HG03342 (cell line): ENCODE results near the gene KAZN.

ENCODE experiments used
- ATAC-seq: cut with Tn5 transposase; IDR thresholded peaks from one replicate; pipeline ENCODE4 v1.9.1; 2021; ENCODE audit warnings: mild to moderate bottlenecking, moderate library complexity; ENCODE audit not compliant: unreplicated experiment

The KAZN gene

DNA sequence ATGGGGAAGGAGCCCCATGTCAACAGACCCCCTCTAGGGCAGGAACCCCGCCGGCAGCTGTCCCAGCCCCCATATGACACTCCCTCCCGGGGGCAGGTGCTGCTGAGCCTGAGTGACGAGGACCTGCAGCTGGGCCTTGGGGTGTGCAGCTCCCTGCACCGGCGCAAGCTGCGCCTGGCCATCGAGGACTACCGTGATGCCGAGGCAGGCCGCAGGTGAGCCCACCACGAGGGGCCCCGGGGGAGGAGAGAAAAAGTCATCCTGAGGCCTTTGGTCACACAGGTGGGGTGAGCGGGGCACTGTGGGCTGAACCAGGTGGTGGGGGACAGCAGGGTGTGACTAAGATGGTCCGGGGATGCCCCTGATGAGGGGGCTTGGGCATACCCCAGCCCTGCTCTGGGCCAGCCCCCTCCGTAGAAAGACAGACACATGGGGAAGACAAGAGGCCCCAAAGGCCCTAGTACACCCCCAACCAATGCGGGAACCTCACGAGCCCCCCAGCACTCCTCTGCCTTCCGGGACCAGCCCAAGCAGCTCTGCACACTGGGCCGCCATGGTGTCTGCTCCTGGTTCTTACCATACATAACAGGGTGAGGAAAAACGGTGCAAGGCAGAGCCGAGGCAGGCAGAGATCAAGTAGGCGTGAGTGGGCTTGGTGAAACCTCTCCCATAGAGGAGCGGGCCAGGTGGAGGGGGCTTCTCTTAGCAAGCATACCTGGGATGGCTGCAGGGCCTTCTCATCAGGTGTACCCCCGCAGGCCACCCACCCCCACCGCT lies 496.4 kb downstream of the KAZN start:
- no peak for ATAC-seq

DNA sequence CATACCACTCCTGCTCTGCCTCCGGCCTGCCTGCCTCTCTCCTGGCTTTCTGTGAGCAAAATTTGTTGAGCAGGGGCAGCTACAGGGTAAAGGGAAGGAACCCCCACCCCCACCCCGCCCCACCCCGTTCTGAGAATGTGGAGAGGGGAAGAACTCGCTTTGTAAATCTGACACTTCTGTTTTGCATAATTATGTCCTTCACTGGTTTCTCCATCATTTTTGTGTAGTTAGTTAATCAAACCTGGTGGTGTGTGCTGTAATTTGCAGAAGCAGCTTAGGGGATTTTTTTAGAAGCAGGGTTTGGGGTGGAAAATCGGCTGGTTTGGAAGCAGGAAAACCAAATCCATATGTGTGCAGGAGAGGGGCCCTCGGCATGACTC lies 497.0 kb downstream of the KAZN start:
- no peak for ATAC-seq

GRCh38 chr1:15096293-15096692 lies 497.8 kb downstream of the KAZN start:
- no peak for ATAC-seq

DNA sequence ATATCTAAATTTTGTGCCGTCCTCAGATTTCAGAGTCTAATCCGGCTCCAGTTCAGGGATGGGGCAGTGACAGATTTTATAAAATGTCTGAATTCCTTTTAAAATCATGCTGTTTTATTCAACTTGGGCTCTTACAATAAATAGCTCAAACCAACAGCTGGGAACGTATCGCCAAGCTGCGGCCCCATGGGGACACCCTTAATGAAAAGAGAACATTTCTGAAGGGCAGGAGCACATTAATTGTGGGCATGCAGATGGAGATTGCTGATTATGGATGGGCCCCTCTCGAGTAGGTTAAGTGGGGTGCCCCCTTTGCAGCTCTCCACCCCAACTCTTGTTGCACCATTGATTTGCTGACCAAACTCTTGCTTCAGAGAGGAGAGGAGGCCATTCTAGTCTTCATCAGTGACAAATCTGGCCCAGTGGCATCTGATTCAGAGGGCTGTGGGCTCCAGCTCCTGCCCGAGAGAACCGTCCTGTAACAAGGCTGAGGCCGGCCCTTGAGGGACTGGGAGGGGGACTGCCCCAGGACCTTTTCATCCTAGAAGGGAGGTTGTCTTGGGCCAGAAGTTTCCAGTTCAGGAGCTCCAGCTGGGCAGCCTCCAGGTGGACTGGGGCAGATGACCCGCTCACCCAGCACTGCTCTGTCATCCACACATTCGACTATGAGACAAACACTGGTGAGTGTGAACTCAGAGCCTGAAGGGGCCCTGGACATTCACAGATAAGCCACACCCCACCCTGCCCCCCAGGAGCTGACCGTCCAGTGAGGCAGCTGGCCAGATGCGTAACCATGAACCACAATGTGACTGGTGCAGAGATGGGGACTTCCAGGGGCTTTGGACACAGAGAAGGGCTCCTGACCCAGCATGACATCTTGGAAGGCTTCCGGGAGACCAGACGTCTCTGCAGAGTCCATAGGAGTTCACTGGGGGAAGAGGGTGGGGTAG lies 500.0 kb downstream of the KAZN start:
- no peak for ATAC-seq

DNA sequence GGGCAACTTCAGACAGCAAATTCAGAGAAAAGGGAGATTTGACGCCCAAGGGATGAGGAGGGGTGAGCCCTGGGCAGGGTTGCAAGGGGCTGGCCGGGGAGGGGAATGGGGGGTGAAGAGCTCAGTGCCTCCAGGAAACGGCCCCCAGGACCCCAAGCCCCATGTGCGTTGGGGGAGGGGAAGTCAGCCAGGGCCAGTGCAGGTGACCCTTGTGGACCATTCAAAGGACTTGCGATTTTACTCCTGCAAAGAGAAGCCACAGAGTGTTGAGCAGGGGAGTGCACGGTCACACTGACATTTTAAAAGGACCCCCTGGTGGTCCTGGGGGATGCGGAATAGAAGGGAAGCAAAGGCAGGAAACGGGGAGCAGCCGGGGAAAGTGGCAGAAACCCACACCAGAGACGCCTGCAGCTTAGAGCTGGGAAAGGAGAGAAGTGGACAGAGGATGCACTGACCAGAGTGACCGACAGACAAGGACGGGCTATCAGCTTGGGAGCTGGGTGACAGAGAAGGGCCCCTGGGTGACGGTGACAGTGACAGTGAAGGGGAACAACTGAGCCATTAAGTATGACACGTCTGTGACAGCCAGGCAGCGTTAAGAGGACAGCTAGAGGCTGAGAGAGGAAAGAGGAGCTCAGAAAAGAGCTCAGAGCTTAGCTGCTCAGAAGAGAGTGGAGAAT lies 501.1 kb downstream of the KAZN start:
- ATAC-seq, result no peak

DNA sequence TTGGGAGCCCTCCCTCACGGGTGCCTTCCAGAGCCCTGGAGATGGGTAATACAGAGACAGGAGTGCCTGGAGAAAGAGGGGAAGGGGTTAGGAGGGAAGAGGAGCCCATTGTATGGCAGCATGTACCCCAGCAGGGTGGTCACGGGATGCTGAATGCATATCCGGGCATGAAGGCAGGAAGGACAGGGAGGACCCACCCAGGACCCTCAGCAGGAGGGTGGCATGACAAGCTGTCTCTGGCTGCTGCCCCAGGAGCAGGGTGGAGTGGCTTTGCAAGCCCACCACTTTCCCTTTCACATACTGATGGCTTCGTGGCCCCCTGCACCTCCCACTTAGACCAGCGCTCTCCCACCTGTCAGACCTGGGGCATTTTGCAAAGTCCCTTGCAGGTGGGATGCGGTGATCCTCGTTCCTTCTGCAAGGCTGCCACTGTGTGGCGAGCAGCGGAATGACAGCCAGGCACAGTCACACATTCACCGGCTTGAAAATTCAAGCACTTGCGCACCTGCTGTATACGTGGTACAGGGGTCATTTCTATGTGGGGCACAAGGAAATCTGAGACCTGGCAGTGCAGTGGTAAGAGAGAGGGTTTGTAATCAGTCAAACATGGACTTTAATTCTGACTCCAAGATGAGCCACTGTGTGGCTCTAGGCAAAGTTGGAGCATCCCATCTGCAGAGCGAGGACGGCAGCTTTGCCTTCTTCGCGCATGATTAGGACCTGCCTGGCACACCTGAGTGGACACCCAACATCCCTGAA lies 501.8 kb downstream of the KAZN start:
- ATAC-seq, result no peak

DNA sequence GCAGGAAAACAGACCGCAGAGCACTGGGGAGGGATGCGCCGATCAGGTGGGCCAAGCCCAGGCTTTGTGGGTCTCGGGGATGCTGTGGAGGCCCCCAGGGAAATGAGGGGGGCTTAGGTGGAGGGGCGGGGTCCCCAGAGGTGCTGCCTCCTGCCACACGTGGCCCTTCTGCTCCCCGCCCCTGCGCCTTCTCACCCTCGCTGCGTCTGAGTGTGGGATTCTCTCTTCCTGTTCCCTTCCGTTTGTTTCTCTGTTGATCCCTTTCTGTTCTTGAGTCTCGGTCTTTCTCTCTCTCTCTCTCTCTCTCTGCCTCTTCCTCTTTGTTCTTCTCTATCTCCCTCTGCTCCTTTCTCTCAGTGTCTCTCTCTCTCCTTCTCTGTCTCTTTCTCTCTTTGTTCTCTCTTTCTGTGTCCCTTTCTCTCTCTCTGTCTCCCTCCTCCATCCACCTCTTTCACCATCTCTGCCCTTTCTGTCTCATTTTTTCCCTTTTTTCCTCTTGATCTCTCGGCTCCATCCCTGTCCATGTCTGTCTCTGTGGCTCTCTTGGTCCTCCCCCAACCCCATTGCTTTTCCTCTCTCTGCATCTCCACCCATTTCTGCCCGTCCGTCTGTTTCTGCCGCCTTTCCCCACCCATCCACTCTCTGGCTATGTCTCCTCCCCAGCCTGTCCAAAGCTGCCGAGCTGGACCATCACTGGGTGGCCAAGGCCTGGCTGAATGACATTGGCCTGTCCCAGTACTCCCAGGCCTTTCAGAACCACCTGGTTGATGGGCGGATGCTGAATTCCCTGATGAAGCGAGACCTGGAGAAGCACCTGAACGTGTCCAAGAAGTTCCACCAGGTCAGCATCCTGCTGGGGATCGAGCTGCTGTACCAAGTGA lies 502.6 kb downstream of the KAZN start:
- no peak for ATAC-seq

DNA sequence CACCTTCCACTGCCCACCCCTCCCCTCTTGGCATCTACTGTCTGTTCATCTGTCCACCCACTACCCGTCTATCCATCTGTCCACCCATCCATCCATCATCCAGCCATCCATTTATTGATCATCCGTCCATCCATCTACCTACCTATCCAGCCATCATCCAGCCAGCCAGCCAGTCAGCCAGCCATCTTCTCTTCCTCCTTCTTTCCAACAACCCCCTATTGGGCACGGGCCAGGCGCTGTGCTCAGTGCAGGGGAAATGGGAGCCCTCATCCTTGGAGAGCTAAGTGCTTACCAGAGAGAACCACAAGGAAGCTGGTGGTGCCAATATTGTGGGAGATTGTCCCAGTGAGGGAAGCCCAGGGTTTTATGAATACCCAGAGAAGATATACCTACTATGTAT lies 503.3 kb downstream of the KAZN start:
- ATAC-seq, result no peak

DNA sequence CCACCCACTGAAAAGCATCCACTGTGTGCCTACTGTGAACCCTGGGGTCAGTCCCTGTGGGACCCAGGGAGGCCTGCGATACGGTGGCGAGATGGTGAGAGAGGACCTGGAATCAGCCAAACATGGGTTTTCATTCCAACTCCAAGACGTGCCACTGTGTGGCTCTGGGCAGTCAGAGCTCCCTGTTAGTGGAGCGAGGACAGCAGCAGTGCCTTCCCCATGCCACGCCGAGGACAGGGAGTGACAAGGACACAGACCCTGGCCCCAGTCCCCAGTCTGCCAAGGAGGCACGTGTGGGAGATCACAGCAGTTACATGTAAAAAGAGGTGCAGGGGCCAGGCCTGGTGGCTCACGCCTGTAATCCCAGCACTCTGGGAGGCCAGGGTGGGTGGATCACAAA lies 504.2 kb downstream of the KAZN start:
- ATAC-seq, result no peak

- no peak for ATAC-seq
These were observed 504.7 kb downstream of the KAZN start for GRCh38 chr1:15103211-15103610.

DNA sequence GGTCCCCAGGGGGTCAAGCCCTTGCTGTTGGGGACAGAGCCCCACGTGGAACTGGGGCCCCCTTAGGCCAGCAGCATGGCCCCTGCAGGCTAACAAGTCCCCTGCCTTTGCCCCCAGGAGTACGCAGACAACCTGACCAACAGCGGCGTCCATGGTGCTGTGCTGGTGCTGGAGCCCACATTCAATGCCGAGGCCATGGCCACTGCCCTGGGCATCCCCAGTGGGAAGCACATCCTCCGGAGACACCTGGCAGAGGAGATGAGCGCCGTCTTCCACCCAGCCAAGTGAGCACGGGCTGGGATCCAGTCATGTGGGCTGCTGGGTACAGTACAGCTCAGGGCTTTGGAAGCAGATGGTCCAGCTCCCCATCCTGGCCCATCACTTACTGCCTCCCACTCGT lies 505.4 kb downstream of the KAZN start:
- ATAC-seq, result no peak

- ATAC-seq, result no peak
These were observed 506.3 kb downstream of the KAZN start for GRCh38 chr1:15104768-15105167.

DNA sequence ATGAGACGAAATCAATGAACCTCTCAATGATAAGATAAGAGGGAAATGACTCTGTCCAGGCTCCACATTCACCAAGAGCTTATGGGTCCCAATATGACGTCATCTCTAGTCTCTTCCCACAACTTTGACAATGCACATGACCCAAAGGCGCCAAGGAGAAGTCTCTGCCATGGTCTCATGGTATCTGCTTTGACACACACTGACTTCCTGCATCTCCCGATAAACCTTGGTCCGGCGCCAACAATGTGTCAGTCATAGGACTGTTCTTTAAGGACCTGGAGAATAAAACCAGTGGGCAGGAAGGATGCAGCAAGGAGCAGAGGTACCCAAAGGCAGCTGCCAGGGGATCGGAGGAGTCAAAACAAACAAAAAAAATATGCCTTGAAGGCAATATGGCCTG lies 508.1 kb downstream of the KAZN start:
- ATAC-seq, result no peak

- ATAC-seq, result no peak
These were observed 508.7 kb downstream of the KAZN start for GRCh38 chr1:15107058-15107687.

- no peak for ATAC-seq
These were observed 509.4 kb downstream of the KAZN start for GRCh38 chr1:15107911-15108310.

- ATAC-seq, result no peak
These were observed 511.8 kb downstream of the KAZN start for GRCh38 chr1:15110128-15110866.

- ATAC-seq, result no peak
These were observed 512.4 kb downstream of the KAZN start for GRCh38 chr1:15110867-15111230.

DNA sequence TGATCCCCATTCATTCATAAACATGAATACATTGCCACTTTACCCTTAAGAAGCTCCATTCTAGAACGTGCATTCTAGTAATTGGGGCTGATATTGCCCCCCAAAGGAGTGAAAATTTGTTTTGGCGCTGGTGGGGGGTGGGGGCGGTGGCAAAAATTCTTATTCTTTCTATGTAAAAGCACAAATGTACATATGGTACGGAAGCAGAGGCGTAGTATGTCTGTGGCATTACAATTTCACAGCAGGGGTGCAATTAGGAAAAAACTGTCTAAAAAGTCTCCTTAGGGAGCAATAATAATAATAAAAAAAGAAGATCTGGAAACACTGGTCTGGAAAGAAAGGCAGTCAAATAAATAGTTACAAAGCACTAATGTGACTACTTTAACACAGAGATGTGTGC lies 514.7 kb downstream of the KAZN start:
- ATAC-seq, result no peak

DNA sequence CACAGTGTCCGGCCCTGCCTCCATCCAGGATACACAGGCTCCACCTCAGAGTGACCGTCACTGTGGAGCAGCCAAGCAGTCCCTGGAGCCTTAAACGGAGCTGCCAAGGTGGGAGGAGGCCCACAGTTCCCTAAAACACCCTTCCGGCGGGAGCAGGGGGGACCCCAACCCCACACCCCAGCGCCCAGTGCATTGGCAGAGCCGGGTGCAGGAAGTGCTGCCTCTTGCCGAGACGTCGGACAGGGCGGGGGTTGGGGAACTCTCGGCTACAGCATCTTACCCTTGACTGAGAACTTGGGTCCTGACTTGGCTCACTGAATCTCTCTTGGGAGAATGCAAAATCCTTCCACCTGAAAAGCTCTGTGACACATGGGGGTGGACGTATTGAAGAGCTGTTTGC lies 516.4 kb downstream of the KAZN start:
- no peak for ATAC-seq
